Osteocyte (in vitro differentiated cells): ENCODE results near the gene TACC3. TPM values are rescaled to one million over a fixed set of nuclear protein-coding genes. Genes with fewer than 3 reads are reported as not detected.

Experiments used
- DNase-seq: peaks from one replicate; pipeline ENCODE4 v3.0.0; 2021; ENCODE audit warnings: mixed read lengths; ENCODE audit not compliant: unreplicated experiment; ENCODE audit errors: extremely low spot score
- H3K27ac Mint-ChIP-seq: one replicate; pipeline ENCODE4 v1.8.0; 2021; ENCODE audit warnings: mild to moderate bottlenecking, mixed read lengths; ENCODE audit not compliant: unreplicated experiment
- H3K27me3 Mint-ChIP-seq: one replicate; pipeline ENCODE4 v1.8.0; 2021; ENCODE audit warnings: mixed read lengths; ENCODE audit not compliant: unreplicated experiment
- H3K36me3 Mint-ChIP-seq: one replicate; pipeline ENCODE4 v1.8.0; 2021; ENCODE audit warnings: mixed read lengths; ENCODE audit not compliant: unreplicated experiment
- H3K4me1 Mint-ChIP-seq: one replicate; pipeline ENCODE4 v1.8.0; 2021; ENCODE audit warnings: mixed read lengths; ENCODE audit not compliant: unreplicated experiment
- H3K4me3 Mint-ChIP-seq: one replicate; pipeline ENCODE4 v1.8.0; 2021; ENCODE audit warnings: mild to moderate bottlenecking, moderate library complexity, mixed read lengths; ENCODE audit not compliant: unreplicated experiment
- H3K9me3 Mint-ChIP-seq: one replicate; pipeline ENCODE4 v1.8.0; 2021; ENCODE audit warnings: mixed read lengths; ENCODE audit not compliant: unreplicated experiment
- total RNA-seq: library from RNA; stranded (reverse); gene quantifications from 2 replicates; pipeline ENCODE4 v1.2.1, GENCODE V29; 2021
- TF ChIP-seq, protein P1 (sequence below): fragments of 200-600 bp; sonication (generic); IDR thresholded peaks from 2 replicates; pipeline ENCODE4 v1.5.0; 2021; ENCODE audit warnings: antibody characterized with exemption, mild to moderate bottlenecking, moderate library complexity

Gene TACC3
- total RNA-seq, 1 donor from 2014 or later, result 23.6 TPM

DNA sequence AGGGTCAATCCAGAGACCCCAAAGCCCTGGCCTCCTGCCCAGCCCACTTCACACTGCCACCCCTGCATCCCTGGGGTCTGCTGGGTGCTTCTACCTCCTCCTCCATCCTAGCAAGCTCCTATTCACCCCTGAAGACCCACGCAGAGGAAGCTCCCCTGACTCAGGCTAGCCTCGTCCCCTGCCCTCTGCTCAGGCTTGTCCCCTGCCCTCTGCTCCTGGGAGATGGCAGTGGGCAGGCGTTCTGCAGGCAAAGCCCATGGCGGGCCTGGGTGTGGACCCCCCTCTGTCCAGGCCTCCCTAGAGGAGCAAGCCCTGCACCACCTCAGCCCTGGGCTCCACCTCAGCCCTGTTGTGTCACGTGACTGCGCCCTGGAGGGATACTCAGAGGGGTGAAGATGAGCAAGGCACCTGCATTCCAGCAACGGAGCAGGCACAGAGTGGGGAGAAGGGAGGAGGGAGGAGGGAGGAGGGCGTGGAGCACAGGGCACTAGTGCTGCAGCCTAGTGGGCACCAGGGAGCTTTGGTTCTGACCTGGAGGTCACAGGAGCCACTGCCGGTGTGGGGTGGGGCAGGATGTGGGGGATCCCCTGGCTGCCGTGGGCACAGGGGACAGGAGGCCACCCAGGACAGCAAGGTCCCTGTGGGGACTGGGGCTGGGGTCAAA is 44.2 kb downstream of the TACC3 start:
- no peak for DNase-seq
- Mint-ChIP-seq H3K9me3 (no peaks in the 10 kb centered on the region), H3K4me3 (no peak overlapping the region), H3K27ac (no peak overlapping the region), H3K27me3 (no peaks in the 10 kb centered on the region), H3K4me1 (peaks cover 5% of the 10 kb centered on the region), H3K36me3 (no peaks in the 10 kb centered on the region)
- TF ChIP-seq, protein P1, sequence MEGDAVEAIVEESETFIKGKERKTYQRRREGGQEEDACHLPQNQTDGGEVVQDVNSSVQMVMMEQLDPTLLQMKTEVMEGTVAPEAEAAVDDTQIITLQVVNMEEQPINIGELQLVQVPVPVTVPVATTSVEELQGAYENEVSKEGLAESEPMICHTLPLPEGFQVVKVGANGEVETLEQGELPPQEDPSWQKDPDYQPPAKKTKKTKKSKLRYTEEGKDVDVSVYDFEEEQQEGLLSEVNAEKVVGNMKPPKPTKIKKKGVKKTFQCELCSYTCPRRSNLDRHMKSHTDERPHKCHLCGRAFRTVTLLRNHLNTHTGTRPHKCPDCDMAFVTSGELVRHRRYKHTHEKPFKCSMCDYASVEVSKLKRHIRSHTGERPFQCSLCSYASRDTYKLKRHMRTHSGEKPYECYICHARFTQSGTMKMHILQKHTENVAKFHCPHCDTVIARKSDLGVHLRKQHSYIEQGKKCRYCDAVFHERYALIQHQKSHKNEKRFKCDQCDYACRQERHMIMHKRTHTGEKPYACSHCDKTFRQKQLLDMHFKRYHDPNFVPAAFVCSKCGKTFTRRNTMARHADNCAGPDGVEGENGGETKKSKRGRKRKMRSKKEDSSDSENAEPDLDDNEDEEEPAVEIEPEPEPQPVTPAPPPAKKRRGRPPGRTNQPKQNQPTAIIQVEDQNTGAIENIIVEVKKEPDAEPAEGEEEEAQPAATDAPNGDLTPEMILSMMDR, result no peak

DNA sequence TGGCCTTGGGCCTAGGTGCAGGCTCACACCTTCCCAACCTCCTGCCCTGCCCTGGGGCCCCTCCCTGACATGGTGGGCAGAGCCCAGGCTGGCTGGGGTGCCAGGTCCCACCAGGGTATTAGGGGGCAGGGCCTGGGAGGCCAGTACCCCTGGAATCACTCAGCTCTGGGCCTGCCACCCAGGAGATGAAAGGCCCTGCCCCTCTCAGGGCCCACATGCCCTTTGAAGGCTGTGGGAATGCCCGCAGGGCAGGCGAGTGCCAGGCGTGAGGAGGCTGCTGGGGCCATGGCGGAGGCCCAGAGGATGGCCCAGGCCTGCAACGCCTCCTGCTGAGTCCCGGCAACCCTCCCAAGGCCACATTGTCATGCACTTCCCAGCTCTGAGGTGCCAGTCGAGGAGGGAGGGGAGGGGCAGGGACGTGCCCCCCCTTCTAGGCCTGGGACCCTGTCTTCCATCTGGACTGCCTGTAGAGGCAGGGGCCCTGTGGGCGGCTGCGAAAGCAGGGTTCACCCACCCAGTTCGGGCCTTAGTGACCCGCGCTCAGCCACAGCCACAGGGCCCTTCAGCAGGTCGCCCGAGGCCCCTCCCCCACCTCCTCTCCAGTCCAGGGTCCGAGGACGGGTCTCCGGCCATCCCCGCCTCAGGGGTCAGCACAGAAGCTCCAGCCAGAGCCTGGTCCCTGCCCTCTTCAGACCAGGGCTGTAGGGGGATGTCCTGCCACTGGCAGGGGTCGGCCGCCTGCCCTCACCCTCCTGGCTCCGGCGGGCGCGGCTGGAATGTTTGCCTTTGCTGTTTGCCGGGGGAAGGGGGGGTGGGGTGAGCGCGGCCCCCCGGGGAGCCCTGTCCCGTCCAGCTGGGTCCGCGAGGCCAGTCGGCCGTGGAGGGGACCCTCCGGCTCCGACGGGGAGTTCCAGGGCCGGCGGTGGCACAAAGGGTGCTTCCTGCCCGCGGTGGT is 45.1 kb downstream of the TACC3 start:
- no peaks in the 10 kb centered on the region for H3K36me3 Mint-ChIP-seq
- H3K4me1 Mint-ChIP-seq, result peaks cover 5% of the 10 kb centered on the region
- TF ChIP-seq, protein P1, result no peak
- no peak overlapping the region for H3K4me3 Mint-ChIP-seq
- H3K27me3 Mint-ChIP-seq, result no peaks in the 10 kb centered on the region
- no peaks in the 10 kb centered on the region for H3K9me3 Mint-ChIP-seq
- DNase-seq, result no peak
- H3K27ac Mint-ChIP-seq, result no peak overlapping the region

DNA sequence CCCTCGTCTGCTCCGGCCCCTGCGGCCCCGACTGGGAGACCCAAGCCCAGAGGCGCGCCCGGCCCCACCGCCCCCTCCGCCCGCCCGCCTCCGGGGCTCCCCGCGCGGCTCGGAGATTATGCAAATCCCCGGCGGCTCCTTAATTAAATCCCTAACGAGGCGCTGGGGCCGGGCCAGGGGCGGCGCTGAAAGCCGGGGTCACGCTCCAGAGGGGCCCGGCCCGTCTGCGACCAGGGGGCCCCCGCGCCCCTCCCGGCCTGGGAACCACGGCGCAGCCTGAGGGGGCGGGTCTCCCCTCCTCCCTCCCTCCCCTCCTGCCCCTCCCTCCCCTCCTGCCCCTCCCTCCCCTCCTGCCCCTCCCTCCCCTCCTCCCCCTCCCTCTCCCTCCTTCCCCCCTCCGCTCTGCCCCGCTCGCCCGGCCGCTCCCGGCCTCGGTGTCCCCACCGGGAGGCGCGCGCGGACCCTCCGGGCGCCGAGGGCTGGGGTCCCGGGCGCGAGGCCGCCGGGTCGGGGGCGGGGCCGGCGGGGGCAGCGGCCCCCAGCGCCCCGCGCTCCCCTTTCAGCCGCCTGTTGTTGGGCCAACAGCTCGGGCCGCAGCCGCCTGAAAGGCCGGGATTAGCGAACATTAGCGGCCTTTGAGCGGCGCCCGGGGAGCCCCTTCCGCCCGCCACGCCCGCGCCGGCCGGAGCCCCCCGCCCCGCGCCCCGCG is 45.9 kb downstream of the TACC3 start:
- H3K4me1 Mint-ChIP-seq, result peaks cover 5% of the 10 kb centered on the region
- no peaks in the 10 kb centered on the region for H3K9me3 Mint-ChIP-seq
- no peak overlapping the region for H3K4me3 Mint-ChIP-seq
- H3K27me3 Mint-ChIP-seq, result no peaks in the 10 kb centered on the region
- no peak overlapping the region for H3K27ac Mint-ChIP-seq
- no peaks in the 10 kb centered on the region for H3K36me3 Mint-ChIP-seq
- TF ChIP-seq, protein P1, result no peak
- no peak for DNase-seq

DNA sequence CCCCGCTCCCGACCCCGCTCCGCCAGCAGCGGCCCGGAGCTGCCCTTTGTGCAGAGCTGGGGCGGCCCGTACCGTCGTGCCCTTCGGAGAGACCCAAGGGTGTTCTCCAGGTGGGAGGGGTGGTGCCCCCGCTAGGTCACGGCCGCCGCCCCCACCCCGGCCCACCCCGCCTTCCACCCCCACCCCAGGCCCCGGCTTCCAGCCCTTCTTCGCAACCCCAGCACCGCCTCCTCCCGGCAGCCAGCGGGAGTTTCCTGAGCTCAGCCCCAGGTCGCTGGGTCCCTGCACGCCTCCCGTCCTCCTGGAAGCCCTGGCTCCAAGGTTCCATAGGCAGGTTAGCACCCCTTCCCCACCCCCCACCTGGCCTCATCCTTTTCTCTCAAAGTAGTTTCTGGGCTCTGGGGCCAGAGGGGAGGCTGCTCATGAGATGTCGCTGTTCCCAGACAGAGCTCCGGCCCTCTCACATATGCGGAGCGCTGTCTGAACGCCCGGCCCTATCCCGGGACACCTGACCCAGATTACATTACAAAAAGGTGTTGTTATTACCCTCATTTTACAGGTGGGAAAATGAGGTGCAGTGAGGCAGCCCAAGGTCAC is 46.5 kb downstream of the TACC3 start:
- Mint-ChIP-seq H3K27ac (no peak overlapping the region), H3K4me1 (peaks cover 5% of the 10 kb centered on the region), H3K4me3 (peak overlapping the region; percentile 59), H3K36me3 (no peaks in the 10 kb centered on the region), H3K9me3 (no peaks in the 10 kb centered on the region), H3K27me3 (no peaks in the 10 kb centered on the region)
- no peak for DNase-seq
- TF ChIP-seq, protein P1, result peak; percentile 52
